NB4 (cell line): ENCODE measurements around the gene WDR81.

Experiments used
- DNase-seq: peaks from one replicate; pipeline ENCODE4 v3.0.0; 2010; ENCODE audit warnings: low read depth
- H3K4me3 ChIP-seq: one replicate; pipeline ENCODE4 v1.5.1; 2011; ENCODE audit warnings: mild to moderate bottlenecking, low read depth, low read length, moderate library complexity
- CTCF ChIP-seq: IDR thresholded peaks from one replicate; pipeline ENCODE4 v1.5.1; 2012; ENCODE audit warnings: low read depth, low read length
- MYC ChIP-seq: IDR thresholded peaks from 2 replicates; pipeline ENCODE4 v1.6.1; 2011; ENCODE audit warnings: low read depth, low read length
- POLR2A ChIP-seq: IDR thresholded peaks from 2 replicates; pipeline ENCODE4 v1.6.1; 2011; ENCODE audit warnings: mild to moderate bottlenecking; ENCODE audit not compliant: insufficient read length; ENCODE audit errors: extremely low read depth
- TF ChIP-seq, protein P1 (sequence below): IDR thresholded peaks from 2 replicates; pipeline ENCODE4 v1.6.1; 2011; ENCODE audit warnings: low read depth, low read length

WDR81 gene

GRCh38 chr17:1745513-1746020 lies 21.1 kb downstream of the WDR81 start:
- H3K4me3 ChIP-seq = no peak overlapping the region
- no peak for DNase-seq
- TF ChIP-seq CTCF = no peak
- no peak for TF ChIP-seq POLR2A
- TF ChIP-seq, protein P1, sequence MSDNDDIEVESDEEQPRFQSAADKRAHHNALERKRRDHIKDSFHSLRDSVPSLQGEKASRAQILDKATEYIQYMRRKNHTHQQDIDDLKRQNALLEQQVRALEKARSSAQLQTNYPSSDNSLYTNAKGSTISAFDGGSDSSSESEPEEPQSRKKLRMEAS = no peak
- TF ChIP-seq MYC = no peak

DNA sequence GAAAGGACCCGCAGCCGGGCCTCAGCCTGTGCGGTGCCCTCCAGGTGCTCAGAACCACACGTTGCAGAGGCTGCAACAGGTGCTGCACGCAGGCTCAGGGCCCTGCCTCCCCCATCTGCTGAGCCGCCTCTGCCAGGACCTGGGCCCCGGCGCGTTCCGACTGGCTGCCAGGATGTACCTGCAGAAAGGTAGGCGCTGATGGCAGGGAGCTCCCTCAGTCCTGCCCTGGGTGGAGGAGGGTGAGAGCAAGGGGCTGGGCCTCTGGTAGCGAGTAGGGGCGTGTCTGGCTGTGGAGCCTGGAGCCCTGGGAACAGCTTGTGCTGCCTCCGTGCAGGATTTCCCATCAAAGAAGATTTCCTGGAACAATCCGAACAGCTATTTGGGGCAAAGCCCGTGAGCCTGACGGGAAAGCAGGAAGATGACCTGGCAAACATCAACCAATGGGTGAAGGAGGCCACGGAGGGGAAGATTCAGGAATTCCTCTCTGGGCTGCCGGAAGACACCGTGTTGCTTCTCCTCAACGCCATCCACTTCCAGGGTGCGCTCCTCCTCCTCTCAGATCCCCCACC lies 22.6 kb downstream of the WDR81 start:
- TF ChIP-seq MYC (no peak), POLR2A (no peak), CTCF (no peak)
- TF ChIP-seq, protein P1 = no peak
- no peak overlapping the region for H3K4me3 ChIP-seq
- DNase-seq = no peak

DNA sequence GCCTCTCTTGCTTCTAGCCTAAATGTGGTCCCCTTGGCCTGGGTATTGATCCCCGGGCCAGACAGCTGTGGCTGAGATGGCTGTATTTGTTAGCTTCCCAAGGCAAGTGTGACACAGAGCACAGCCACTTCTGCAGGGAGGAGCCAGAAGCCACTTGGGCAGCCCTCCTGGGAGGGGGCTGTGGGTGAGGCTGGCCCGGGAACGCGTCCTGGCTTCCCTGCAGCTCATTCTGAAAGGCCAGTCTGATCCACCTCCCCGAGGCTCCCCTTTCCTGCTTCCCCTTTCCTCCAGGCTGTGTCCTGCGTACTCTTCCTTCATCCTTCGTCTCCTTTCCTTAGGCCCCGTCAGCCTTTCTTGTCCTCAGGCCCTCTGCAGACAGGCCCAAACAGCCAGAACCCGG lies 26.1 kb downstream of the WDR81 start:
- no peak overlapping the region for H3K4me3 ChIP-seq
- TF ChIP-seq POLR2A = no peak
- TF ChIP-seq, protein P1 = no peak
- TF ChIP-seq CTCF = no peak
- no peak for TF ChIP-seq MYC
- no peak for DNase-seq

DNA sequence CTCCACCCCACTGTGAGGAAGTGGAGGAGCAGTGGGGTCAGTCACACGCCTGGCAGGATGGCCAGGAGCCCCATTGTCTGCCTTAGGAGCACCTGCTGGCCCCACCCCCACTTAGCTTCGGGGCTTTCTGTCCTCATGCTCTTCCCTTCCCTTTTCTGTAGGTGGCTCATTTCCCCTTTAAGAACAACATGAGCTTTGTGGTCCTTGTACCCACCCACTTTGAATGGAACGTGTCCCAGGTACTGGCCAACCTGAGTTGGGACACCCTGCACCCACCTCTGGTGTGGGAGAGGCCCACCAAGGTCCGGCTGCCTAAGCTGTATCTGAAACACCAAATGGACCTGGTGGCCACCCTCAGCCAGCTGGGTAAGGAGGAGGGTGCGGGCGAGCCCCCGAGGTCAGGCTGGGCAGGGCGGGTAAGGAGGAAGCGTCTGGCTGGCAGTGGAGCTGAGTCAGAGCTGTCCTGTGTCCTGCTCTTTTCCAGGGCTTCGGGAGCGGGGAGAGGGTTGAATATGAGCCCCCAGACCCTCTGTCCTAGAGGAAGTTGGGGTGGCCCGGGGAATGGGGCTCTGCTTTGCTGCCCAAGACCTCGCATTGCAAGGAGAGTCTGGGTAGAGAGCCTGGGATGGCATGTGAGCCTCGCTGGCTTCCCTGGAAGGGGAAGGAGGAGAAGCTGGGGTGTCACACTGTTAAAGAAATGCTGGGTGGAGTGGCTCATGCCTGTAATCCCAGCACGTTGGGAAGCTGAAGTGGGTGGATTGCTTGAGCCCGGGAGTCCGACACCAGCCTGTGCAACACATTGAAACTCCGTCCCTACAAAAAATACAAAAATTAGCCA lies 28.1 kb downstream of the WDR81 start:
- peak; percentile 45 for DNase-seq
- no peak overlapping the region for H3K4me3 ChIP-seq
- TF ChIP-seq, protein P1 = peak; percentile 37
- no peak for TF ChIP-seq CTCF
- TF ChIP-seq MYC = no peak

DNA sequence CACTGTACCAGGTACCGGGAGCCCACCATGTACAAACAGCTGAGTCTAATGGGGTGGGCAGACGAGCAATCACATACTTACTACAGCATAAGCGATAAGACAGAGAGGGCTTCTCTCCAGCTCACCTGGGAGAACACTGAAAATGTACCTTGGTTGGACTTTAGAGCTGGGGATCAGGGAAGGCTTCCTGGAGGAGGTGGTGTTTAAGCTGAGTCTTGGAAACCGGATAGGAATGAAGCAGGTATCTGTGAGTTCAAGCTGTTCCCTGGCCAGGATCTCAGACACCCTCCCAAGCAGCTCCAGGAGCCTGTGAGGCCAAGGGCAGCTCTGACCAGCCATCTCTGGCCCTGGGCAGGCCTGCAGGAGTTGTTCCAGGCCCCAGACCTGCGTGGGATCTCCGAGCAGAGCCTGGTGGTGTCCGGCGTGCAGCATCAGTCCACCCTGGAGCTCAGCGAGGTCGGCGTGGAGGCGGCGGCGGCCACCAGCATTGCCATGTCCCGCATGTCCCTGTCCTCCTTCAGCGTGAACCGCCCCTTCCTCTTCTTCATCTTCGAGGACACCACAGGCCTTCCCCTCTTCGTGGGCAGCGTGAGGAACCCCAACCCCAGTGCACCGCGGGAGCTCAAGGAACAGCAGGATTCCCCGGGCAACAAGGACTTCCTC lies 29.4 kb downstream of the WDR81 start:
- TF ChIP-seq POLR2A (no peak), MYC (no peak), CTCF (no peak)
- TF ChIP-seq, protein P1 = no peak
- no peak for DNase-seq
- H3K4me3 ChIP-seq = no peak overlapping the region
